ENCODE results near the gene NBEA. TPM values are rescaled to one million over a fixed set of nuclear protein-coding genes. Genes with fewer than 3 reads are reported as not detected.

Gene NBEA
- total RNA-seq, 2 donors from 2014 or later, result 12.2 to 20.8 TPM

- peak in 1 of 2 donors; percentile 52 for ATAC-seq
- intact Hi-C loops (cut with DNase I), result loop anchor here in 1 of 2 donors (10.0 kb wide), 1 partner anchor 1060 kb away; no protein-coding TSS in a partner anchor
- no peak for DNase-seq
Observed at GRCh38 chr13:35144166-35144890, 202.3 kb downstream of the NBEA start.

GRCh38 chr13:35146686-35147085 lies 204.6 kb downstream of the NBEA start:
- ATAC-seq (no peak), DNase-seq (no peak)
- intact Hi-C loops (cut with DNase I), result loop anchor here in 1 of 2 donors (10.0 kb wide), 1 partner anchor 1062 kb away; no protein-coding TSS in a partner anchor

GRCh38 chr13:35157143-35157755 lies 215.2 kb downstream of the NBEA start:
- ATAC-seq (peak; percentile 50 to 52), DNase-seq (no peak)
- intact Hi-C loops (cut with DNase I), result loop anchor here (2.0 to 10.0 kb wide), 2 partner anchors 1222 to 1226 kb away; no protein-coding TSS in a partner anchor

- DNase-seq, result no peak
- intact Hi-C loops (cut with DNase I), result loop anchor here in 1 of 2 donors (10.0 kb wide), 1 partner anchor 1224 kb away; no protein-coding TSS in a partner anchor
- ATAC-seq, result no peak
Observed at GRCh38 chr13:35159041-35159440, 217.0 kb downstream of the NBEA start.

GRCh38 chr13:35160896-35161295 lies 218.8 kb downstream of the NBEA start:
- ATAC-seq (no peak), DNase-seq (no peak)
- intact Hi-C loops (cut with DNase I), result loop anchor here in 1 of 2 donors (5.0 kb wide), 1 partner anchor 1084 kb away; no protein-coding TSS in a partner anchor

GRCh38 chr13:35162420-35162819 lies 220.3 kb downstream of the NBEA start:
- no peak for ATAC-seq
- intact Hi-C loops (cut with DNase I), result loop anchor here in 1 of 2 donors (5.0 kb wide), 1 partner anchor 1085 kb away; no protein-coding TSS in a partner anchor
- no peak for DNase-seq

GRCh38 chr13:35163674-35164073 lies 221.6 kb downstream of the NBEA start:
- intact Hi-C loops (cut with DNase I), result loop anchor here in 1 of 2 donors (5.0 kb wide), 1 partner anchor 1086 kb away; no protein-coding TSS in a partner anchor
- ATAC-seq (no peak), DNase-seq (no peak)

- DNase-seq (no peak), ATAC-seq (peak; percentile 37 to 55)
- intact Hi-C loops (cut with DNase I), result loop anchor here in 1 of 2 donors (5.0 kb wide), 1 partner anchor 1087 kb away; no protein-coding TSS in a partner anchor
Observed at GRCh38 chr13:35164324-35164932, 222.4 kb downstream of the NBEA start.

GRCh38 chr13:35165205-35165604 lies 223.1 kb downstream of the NBEA start:
- ATAC-seq (no peak), DNase-seq (no peak)
- intact Hi-C loops (cut with DNase I), result no loop called here

- intact Hi-C loops (cut with DNase I), result no loop called here
- DNase-seq (no peak), ATAC-seq (peak; percentile 75 to 80)
Observed at GRCh38 chr13:35179494-35179893, 237.4 kb downstream of the NBEA start.

- intact Hi-C loops (cut with DNase I), result no loop called here
- no peak for DNase-seq
- ATAC-seq, result no peak
Observed at GRCh38 chr13:35179920-35180663, 238.0 kb downstream of the NBEA start.

GRCh38 chr13:35190241-35190640 lies 248.2 kb downstream of the NBEA start:
- DNase-seq (no peak), ATAC-seq (no peak)
- intact Hi-C loops (cut with DNase I), result no loop called here

GRCh38 chr13:35191883-35192282 lies 249.8 kb downstream of the NBEA start:
- no peak for ATAC-seq
- intact Hi-C loops (cut with DNase I), result no loop called here
- no peak for DNase-seq

- intact Hi-C loops (cut with DNase I), result no loop called here
- no peak for ATAC-seq
- DNase-seq, result no peak
Observed at GRCh38 chr13:35198613-35199200, 256.6 kb downstream of the NBEA start.

GRCh38 chr13:35208587-35208986 lies 266.5 kb downstream of the NBEA start:
- intact Hi-C loops (cut with DNase I), result no loop called here
- no peak for DNase-seq
- no peak for ATAC-seq

- ATAC-seq, result no peak
- intact Hi-C loops (cut with DNase I), result no loop called here
- no peak for DNase-seq
Observed at GRCh38 chr13:35210261-35210660, 268.2 kb downstream of the NBEA start.

- no peak for ATAC-seq
Observed at GRCh38 chr13:35211949-35212348, 269.9 kb downstream of the NBEA start.

GRCh38 chr13:35213911-35214310 lies 271.8 kb downstream of the NBEA start:
- intact Hi-C loops (cut with DNase I), result no loop called here
- DNase-seq (no peak), ATAC-seq (no peak)

More at GRCh38 chr13:35211949-35212348, 269.9 kb downstream of the NBEA start:
- no peak for DNase-seq
- intact Hi-C loops (cut with DNase I), result no loop called here

- intact Hi-C loops (cut with DNase I), result no loop called here
- ATAC-seq (no peak), DNase-seq (no peak)
Observed at GRCh38 chr13:35216131-35216530, 274.1 kb downstream of the NBEA start.

Measured in left cardiac atrium (tissue), 4 donors.